Right ventricle myocardium inferior (tissue), 1 donor: ENCODE measurements around the gene HMCES. TPM values are rescaled to one million over a fixed set of nuclear protein-coding genes. Genes with fewer than 3 reads are reported as not detected.
"Not testable (repeated sequence)": the region's sequence is repeated elsewhere in the genome, so short reads cannot be mapped to it uniquely, and the experiment has no call there.

Experiments used
- ATAC-seq: fragments of 200-7000 bp; cut with Tn5 transposase; one replicate; pipeline ENCODE4 v1.9.1; 2020; ENCODE audit warnings: mild to moderate bottlenecking, moderate library complexity
- DNase-seq: peaks from one replicate; pipeline ENCODE4 v3.0.0; 2021; ENCODE audit errors: missing footprints
- intact Hi-C: fragments of 100-400 bp; cut with DNase I; formaldehyde crosslinking; loops from one replicate; pipeline ENCODE4 v1.11.0; 2022
- total RNA-seq: library from RNA; stranded (reverse); fragmentation: NEBNext Ultra II Directional; extraction: Animal tissue kit (Norgen Biotek cat#: 25700); gene quantifications from one replicate; pipeline ENCODE4 v1.2.1, GENCODE V29; 2021
- donor health status: DM: no; HTN: yes; CAD: no; lungs with severe emphysema.

Gene HMCES
- total RNA-seq, 1 donor from 2014 or later = 42.3 TPM

DNA sequence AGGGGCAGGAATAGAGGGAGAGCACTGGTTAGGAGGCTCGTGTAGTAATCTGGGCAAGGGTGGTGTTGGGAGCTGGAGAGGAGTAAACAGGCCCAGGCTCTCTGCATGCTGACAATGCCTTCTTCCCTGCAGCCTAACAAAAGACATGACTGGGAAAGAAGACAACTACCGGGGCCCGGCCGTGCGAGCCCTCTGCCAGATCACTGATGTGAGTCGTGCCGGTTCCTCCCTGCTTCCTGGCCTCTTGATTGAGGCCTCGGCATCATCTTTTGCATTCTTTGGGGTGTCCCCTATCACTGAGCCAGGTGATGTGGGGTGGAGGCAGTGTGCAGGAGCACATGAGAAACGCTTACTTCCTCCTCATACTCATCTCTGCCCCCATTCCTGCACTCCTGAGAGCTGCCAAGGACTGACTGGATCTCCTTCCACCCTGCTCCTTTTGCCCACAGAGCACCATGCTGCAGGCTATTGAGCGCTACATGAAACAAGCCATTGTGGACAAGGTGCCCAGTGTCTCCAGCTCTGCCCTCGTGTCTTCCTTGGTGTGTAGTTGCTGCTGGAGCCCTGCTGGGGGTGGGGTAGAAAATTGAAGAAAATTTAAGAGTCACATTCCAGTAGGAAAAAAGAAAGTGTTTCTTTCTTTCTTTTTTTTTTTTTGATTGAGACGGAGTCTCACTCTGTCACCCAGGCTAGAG lies 24.0 kb upstream of the HMCES start:
- ATAC-seq (no peak), DNase-seq (no peak)
- intact Hi-C loops = no loop called here

DNA sequence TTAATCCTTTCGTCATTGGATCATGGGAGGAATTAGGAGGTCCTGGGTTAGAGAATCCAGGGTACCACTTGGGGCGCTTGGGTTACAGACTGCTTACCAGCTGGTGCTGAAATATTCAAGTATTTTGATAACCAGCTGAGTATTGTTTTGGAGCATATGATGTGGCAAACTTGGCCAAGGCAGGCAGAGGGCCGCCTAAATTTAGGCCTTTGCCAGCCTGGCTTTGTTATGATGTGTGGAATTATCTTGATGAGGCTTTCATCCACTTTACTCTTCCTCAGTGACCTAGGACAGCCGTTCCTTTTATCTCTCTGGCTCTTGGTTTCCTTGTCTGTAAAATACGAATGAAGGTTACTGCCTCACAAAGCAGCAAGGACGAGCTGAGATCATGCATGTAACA lies 22.4 kb upstream of the HMCES start:
- DNase-seq (no peak), ATAC-seq (peak; percentile 68)
- intact Hi-C loops = no loop called here

DNA sequence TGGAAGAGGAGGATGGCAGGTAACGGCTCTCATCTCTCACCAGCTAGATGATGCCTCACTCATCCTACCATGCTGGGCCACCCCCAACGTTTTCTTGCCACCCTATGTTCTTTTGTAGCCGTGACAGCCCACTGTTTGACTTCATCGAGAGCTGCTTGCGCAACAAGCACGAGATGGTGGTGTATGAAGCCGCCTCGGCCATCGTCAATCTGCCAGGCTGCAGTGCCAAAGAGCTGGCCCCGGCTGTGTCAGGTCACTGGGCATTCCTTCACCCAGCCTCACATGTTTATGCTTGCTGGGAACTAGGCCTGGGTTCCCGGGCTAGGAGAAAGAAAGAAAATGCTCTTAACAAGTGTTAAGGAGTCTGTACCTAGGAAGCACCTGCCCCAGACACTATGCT lies 21.1 kb upstream of the HMCES start:
- DNase-seq = no peak
- ATAC-seq = peak; percentile 28
- intact Hi-C loops = no loop called here

DNA sequence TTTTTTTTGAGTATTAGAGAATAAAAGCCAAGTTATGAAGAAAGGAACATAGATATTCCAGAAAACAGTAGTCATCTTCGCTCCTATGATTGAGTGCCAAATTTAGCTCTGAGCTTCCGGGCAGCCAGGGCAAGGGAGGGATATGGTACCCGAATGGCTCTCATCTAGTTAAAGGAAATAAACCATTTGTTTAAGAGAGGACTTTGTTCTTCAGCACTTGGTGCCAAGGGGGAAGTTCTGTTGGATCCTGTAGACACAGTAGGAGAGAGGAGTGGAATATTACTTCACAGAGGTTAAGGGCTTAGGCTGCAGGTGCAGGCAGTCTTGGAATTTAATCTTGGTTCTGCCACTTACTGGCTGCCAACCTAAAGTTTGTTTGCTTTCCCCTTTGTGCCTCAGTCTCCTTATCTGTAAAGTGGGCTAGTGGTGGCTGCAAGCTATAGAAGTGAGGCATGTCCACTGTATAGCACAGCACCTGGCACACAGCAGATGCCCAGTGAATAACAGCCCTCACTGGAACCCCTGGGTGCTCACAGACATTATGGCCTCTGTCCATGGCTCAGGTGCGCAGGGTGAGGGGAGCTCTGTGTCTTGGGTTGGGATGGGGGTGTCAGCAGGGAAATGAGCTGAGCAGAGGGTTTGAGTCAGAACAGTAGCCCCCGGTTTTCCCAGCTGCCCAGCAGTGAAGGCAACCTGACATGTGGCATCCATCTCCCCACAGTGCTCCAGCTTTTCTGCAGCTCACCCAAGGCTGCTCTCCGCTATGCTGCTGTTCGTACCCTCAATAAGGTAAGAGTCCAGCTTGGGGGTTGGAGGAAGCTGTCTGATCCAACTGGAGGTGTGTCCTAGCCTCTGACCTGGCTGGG lies 18.8 kb upstream of the HMCES start:
- ATAC-seq (no peak), DNase-seq (no peak)
- intact Hi-C loops = no loop called here

DNA sequence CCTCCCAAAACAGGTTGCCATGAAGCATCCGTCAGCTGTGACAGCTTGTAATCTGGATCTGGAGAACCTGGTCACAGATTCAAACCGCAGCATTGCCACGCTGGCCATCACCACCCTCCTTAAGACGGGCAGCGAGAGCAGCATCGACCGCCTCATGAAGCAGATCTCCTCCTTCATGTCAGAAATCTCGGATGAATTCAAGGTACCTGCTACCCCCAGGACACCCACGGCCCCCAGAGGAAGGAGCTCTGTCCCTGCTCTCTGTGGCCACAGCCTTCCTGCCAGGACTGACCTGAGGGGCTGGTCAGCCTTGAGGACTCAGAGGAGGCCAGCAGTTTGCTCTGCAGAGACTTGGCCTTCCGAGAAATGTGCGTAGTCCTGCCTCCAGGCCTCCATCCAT lies 18.1 kb upstream of the HMCES start:
- ATAC-seq = no peak
- intact Hi-C loops = no loop called here
- DNase-seq = no peak

DNA sequence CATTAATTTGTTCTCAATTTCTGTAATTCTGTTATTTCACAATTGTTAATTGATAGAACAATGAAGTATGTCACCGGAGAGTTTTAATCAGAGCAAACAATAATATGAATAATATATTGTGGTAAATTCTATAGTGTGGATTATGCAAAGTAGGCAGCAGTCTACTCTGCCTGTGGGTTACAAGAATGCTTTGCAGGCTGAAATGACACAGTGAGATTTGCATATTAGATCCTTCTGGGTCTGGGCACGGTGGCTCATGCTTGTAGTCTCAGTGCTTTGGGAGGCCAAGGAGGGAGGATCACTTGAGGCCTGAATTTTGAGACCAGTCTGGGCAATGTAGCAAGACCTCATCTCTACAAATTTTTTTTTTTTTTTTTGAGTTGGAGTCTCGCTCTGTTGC lies 16.8 kb upstream of the HMCES start:
- no peak for DNase-seq
- intact Hi-C loops = no loop called here
- no peak for ATAC-seq

DNA sequence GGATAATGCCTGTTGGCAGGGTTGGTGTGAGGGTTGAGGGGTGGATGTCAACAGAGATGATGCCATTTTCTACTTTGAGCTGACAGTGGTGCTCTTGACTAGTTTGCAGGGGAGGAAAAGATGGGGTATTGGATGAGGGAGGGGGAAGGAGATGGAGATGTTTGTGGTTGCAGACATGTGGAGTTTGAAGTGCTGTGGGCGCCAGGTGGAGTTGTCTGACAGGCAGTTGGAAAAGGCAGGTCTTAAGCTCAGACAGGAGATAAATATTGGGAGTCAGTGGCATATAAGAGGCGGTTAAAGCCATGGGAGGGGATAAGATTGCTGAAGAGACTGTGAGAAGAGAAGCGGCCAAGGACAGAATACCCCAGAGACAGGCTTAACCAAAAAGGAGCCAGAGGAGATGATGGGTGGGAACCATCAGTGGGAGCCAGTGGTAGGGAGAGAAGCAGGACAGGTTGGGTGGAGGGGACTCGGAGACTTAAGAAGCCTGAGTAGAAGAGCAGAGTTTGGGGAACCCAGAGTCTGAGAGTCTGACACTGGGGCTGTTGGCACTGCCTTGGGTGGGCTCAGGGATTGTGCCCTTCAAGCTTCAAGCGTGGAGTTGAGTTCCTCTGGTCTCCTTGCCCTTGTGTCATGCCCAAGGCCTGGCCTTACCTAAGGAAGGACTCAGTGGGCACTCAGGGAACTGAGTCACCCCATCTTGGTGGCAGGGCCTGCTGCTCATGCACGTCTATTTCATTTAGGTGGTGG lies 15.3 kb upstream of the HMCES start:
- intact Hi-C loops = no loop called here

DNA sequence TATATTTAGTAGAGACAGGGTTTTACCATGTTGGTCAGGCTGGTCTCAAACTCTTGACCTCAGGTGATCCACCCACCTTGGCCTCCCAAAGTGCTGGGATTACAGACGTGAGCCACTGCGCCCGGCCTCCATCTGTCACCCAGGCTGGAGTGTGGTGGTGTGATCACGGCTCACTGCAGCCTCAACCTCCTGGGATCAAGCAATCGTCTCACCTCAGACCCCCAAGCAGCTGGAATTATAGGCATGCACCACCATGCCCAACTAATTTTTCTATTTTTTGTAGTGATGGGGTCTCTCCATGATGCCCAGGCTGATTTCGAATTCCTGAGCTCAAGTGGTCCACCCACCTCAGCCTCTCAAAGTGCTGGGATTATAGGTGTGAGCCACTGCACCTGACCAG lies 13.7 kb upstream of the HMCES start:
- intact Hi-C loops, DNase-seq, ATAC-seq: not testable (repeated sequence)

More for the DNA sequence above, 15.3 kb upstream of the HMCES start:
- no peak for ATAC-seq
- no peak for DNase-seq

DNA sequence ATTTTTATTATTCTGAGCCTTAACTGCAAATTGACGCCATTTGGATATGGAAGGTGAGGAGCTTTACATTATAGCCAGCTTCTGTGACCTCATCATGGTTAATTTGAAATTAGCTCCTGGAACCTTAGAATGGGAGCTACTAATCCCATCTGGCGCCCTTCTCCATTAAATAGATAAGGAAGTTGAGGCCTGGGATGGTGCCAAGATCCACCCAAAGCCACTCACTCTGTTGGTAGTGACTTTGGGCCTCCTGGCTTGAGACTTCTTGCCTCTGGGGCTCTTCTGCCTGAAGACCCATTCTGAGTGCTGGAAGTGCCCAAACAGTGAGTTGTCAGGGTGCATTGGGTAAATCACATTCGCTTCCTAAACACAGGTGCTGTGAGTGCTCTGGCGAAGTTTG lies 12.0 kb upstream of the HMCES start:
- intact Hi-C loops = no loop called here
- ATAC-seq (no peak), DNase-seq (no peak)

DNA sequence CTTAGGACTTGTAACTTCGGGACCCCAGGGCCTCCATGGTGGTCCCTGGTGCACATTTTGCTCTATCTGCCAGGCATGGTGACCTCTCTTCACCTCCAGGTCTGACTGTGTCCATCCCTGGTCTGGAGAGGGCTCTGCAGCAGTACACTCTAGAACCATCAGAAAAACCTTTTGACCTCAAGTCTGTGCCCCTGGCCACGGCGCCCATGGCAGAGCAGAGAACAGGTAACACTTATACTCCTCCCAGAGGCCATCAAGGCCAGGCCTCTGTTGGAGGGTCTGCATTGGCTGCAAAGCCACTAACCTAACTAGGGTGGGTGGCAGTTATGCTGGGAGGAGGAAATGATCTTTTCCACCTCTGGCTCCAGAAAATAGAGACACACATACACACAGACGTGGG lies 10.3 kb upstream of the HMCES start:
- ATAC-seq (no peak), DNase-seq (no peak)
- intact Hi-C loops = no loop called here

DNA sequence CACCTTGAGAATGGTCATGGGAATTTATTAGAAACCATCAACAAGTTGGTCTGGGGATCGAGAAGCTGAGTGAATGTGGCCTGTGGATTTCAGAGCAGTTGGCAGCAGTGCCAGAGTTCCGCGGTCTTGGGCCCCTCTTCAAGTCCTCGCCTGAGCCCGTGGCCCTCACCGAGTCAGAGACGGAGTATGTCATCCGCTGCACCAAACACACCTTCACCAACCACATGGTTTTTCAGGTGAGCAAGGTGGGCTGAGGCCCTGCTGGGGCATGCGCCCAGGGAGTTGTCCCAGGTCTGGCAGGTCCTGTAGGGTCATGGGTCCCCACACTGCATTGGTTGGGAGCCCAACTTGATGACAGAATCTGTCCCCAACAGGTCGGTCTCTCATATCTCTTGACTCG lies 7.0 kb upstream of the HMCES start:
- intact Hi-C loops = no loop called here
- ATAC-seq = no peak
- DNase-seq = no peak

DNA sequence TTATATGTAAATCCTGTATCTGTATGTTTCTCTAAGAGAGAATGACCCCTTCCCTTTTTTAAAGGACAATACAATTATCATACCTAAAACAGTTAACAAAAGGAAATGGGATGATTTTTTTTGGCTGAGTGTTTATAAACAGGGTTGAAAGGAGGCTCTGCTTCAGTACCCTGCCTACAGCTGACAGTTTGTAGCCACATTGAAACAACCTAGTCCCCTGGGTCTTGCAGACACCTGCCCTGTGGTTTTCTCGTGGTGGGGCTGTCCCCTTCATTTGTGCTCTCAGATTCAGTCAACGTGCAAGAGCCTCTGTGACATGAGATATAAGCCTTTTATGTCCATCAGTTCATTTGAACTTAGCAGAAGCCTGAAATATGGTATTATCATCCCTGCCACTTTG lies 2.3 kb upstream of the HMCES start:
- ATAC-seq (no peak), DNase-seq (no peak)
- intact Hi-C loops = no loop called here

DNA sequence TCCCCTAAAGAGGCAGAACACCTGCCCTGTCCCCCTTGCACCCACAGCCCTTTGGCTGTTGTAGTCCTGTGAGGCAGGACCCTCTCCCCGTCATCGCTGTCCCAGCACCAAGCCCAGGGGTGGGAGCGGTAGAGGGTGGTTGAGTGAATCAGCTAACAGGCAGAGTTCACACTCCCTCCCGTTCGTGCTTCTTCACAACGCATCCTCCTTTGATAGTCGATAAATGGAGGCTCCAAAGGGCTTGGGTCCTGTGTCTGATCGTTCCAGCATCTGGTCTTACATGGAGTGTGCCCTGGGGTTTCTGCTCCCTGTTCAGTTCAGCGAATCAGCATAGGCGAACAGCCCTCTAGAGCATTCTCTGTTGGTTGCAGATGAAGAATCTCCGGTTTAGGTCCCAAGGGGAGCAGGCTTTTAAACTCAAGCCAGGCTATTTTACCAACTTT lies 820 bp upstream of the HMCES start:
- intact Hi-C loops = loop anchor here (2.0 kb wide), 1 partner anchor 39 kb away; a partner anchor contains a TSS
- ATAC-seq (no peak), DNase-seq (no peak)

DNA sequence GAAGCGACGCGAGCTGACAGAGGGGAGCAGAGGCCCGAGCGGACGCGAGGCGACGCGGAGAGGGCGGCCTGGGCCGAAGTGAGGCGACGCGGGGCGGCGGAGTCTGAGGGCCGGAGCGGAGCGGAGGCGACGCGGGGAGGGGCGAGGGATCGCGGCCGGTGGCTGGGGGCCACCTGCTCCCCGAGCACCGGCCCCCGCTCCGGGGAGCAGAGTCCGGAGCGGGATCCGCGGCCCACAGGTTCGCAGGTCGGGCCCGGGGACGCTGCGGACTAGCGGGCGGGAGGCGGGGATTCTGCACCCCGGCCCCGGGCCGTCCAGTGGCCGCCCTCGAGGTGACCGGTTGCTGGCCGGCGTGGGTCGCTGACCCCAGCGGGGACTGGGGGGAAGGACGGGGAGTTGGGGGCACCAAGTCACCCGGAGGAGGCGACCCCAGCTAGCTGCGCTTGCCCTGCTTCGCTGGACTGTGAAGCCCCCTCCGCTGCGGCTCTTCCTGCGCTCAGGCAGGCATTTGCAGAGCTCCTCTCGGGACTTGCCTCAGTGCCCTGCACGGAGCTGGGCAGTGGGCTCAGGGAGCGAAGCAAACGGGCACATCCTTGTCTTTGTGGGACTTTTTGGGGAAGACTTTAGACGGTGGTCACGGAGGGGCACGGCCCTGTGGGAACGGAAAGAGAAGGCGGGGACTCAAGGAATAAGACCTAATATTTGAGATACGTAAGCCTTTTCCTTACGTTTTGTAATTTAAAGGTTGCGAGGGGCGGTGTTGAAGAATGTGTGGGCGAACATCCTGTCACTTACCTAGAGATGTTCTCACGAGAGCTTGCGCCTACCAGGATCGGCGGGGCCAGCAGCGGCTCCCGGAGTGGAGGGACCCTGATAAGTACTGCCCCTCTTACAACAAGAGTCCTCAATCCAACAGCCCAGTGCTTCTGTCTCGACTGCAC lies 566 bp downstream of the HMCES start:
- ATAC-seq (peak; percentile 50), DNase-seq (peak; percentile 78)
- intact Hi-C loops = loop anchor here (2.0 kb wide), 1 partner anchor 38 kb away; a partner anchor contains a TSS

DNA sequence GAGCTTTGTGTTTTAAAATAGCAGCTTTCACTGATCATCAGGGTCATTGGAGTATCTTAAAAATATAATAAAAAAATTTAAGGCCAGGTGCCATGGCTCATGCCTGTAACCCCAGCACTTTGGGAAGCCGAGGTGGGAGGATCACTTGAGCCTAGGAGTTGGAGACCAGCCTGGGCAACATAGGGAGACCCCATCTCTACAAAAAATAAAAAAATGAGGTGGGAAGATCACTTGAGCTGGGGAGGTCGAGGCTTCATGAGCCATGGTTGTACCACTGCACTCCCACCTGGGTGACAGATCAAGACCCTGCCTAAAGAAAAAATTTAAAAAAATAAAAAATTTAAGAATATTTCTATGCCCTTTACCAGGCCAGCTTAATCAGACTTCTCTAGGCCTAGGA lies 1.5 kb downstream of the HMCES start:
- DNase-seq = no peak
- intact Hi-C loops = no loop called here
- ATAC-seq = no peak

DNA sequence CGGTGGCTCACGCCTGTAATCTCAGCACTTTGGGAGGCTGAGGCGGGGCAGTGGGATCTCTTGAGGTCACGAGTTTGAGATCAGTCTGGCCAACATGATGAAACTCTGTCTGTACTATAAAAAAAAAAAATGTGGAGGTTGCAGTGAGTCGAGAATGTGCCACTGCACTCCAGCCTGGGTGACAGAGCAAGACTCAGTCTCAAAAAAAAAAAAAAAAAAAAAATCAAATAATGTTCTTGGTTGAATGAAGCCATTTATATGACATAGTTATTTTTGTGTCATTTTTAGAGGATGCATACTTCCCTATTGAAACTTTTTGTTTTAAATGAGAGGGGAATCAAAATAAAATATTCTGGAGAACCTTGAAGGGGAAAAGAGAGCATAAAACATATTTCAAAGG lies 3.1 kb downstream of the HMCES start:
- intact Hi-C loops = no loop called here
- ATAC-seq = no peak
- no peak for DNase-seq

DNA sequence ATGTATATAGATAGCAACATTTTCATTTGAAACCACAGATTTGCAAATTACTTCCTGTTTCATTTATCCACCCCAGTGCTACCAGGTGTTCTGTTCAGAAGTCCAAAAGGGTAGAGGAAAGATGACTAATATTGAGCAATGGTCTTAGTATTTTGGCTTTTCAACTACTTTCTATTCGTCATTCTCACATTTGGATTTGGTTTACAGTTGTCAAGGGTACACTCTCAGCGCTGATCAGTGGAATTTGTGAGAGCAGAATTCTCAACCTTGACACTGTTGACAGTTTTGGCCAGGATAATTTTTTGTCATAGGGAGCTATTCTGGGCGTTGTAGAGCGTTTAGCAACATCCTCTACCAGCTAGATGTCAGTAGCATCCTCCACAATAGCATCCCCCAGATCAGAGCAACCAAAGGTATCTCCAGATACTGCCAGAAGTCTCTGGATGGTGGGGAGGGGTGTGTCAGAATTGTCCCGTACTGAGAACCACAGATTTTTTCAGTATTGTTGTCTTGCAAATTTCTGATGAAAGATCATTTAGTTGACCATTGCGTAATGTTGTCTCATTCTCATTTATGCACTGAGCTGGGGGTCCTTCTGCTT lies 4.2 kb downstream of the HMCES start:
- intact Hi-C loops = no loop called here
- ATAC-seq (no peak), DNase-seq (no peak)

DNA sequence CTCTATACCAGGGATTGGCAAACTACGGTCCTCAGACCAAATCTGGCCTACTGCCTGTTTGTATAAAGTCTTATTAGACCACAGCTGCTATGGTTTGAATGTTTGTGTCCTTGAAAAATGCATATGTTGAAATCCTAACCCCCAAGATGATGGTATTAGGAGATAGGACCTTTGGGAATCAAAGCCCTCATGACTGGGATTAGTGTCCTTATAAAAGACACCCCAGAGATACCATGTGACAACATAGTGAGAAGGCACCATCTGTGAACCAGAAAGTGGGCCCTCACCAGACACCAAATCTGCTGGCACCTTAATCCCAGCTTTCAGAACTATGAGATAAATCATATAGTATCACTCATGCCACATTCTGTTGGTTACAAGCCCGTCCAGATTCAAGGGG lies 7.4 kb downstream of the HMCES start:
- DNase-seq (no peak), ATAC-seq (no peak)
- intact Hi-C loops = no loop called here
